NT2/D1 (cell line): ENCODE measurements around the gene ADPRH.

Experiments
- SUZ12 ChIP-seq: IDR thresholded peaks from 2 replicates; pipeline ENCODE4 v1.6.1; 2011; ENCODE audit not compliant: insufficient read length, insufficient read depth; ENCODE audit errors: extremely low read depth
- ZNF274 ChIP-seq: IDR thresholded peaks from 2 replicates; pipeline ENCODE4 v1.6.1; 2011; ENCODE audit warnings: mild to moderate bottlenecking, low read depth, low read length

GRCh38 chr3:119596398-119596797, 17.1 kb downstream of the ADPRH start:
- TF ChIP-seq ZNF274 (no peak), SUZ12 (no peak)
